ENCODE results near the gene SLC22A23. TPM values are rescaled to one million over a fixed set of nuclear protein-coding genes. Genes with fewer than 3 reads are reported as not detected.
A peak's percentile ranks its signal among the peaks of the same experiment; 100 is the strongest.

The SLC22A23 gene
- total and polyA plus RNA-seq, 2 donors (not counting 1 experiment from before 2014, with no cell fraction given), result 0.18 to 1.4 TPM

- Mint-ChIP-seq H3K27me3 (peaks cover 3% of the 10 kb centered on the region), H3K4me1 (peaks cover 35% of the 10 kb centered on the region), H3K27ac (no peak overlapping the region), H3K4me3 (peak overlapping the region; percentile 97), H3K9me3 (ENCODE audit: insufficient read depth) (no peaks in the 10 kb centered on the region)
- Histone ChIP-seq H3K27ac (ENCODE audit: low read length in 2 of 2) (no peak overlapping the region), H3K9me3 (ENCODE audit: control extremely low read depth in 1 of 3, control insufficient read depth in 2 of 3, insufficient read depth in 1 of 3, low read length in 2 of 3) (no peaks in the 10 kb centered on the region), H4K20me1 (ENCODE audit: control insufficient read depth, insufficient read depth, low read length, poor library complexity, severe bottlenecking) (peaks cover 70% of the 10 kb centered on the region), H3K79me2 (ENCODE audit: control insufficient read depth, insufficient read depth, low read length) (peaks cover 71% of the 10 kb centered on the region), H3K4me3 (ENCODE audit: control extremely low read depth in 1 of 5, extremely low read depth in 1 of 5, insufficient read depth in 1 of 5, low read depth in 2 of 5, low read length in 4 of 5) (no peak overlapping the region), H3K4me2 (replicated peaks; ENCODE audit: low read depth, low read length, poor library complexity, severe bottlenecking) (peak overlapping the region; percentile 88), H3K27me3 (replicated peaks in 1 of 4; ENCODE audit: control extremely low read depth in 1 of 4, control insufficient read depth in 3 of 4, insufficient read depth in 4 of 4, low read length in 3 of 4) (no peaks in the 10 kb centered on the region), H3K4me1 (ENCODE audit: control insufficient read depth in 2 of 2, insufficient read depth in 2 of 2, low read length in 2 of 2) (peaks cover 20 to 34% of the 10 kb centered on the region in 2 donors), H3K9ac (ENCODE audit: low read length) (no peak overlapping the region), H3K36me3 (replicated peaks in 1 of 2; ENCODE audit: control extremely low read depth in 1 of 2, control insufficient read depth in 1 of 2, extremely low read depth in 1 of 2, insufficient read depth in 2 of 2, low read length in 1 of 2) (peaks cover 0 to 29% of the 10 kb centered on the region in 2 experiments), H2AFZ (ENCODE audit: insufficient read depth, low read depth, low read length, poor library complexity, severe bottlenecking) (no peak overlapping the region)
- intact Hi-C loops (cut with micrococcal nuclease), result no loop called here
- WGBS (ENCODE audit: insufficient coverage), result 61% methylated on average over 6 of the region's 6 CpGs
- ChIA-PET POLR2A (no interaction called here), CTCF (interaction anchor here (3.3 kb wide), 1 partner anchor 10 kb away, joined by 21 read pairs; no protein-coding TSS in a partner anchor)
- ATAC-seq (ENCODE audit: low read depth) (no peak), DNase-seq (no peak)
- TF ChIP-seq CTCF (IDR thresholded peaks at IDR 0.05), result no peak
- no peak for TF ChIP-seq EZH2 (IDR thresholded peaks at IDR 0.05; ENCODE audit: borderline replicate concordance, insufficient read depth, low read depth, low read length, poor library complexity, severe bottlenecking)
Observed at GRCh38 chr6:3261518-3261820, 195.4 kb downstream of the SLC22A23 start.

- H3K27ac Mint-ChIP-seq, result no peak overlapping the region
- Histone ChIP-seq H2AFZ (ENCODE audit: insufficient read depth, low read depth, low read length, poor library complexity, severe bottlenecking) (no peak overlapping the region), H4K20me1 (ENCODE audit: control insufficient read depth, insufficient read depth, low read length, poor library complexity, severe bottlenecking) (peaks cover 65% of the 10 kb centered on the region), H3K4me2 (replicated peaks; ENCODE audit: low read depth, low read length, poor library complexity, severe bottlenecking) (peak overlapping the region; percentile 88), H3K36me3 (replicated peaks in 1 of 2; ENCODE audit: control extremely low read depth in 1 of 2, control insufficient read depth in 1 of 2, extremely low read depth in 1 of 2, insufficient read depth in 2 of 2, low read length in 1 of 2) (peaks cover 0 to 27% of the 10 kb centered on the region in 2 experiments), H3K9ac (ENCODE audit: low read length) (no peak overlapping the region), H3K9me3 (ENCODE audit: control extremely low read depth in 1 of 3, control insufficient read depth in 2 of 3, insufficient read depth in 1 of 3, low read length in 2 of 3) (no peaks in the 10 kb centered on the region), H3K4me3 (ENCODE audit: control extremely low read depth in 1 of 5, extremely low read depth in 1 of 5, insufficient read depth in 1 of 5, low read depth in 2 of 5, low read length in 4 of 5) (no peak overlapping the region), H3K27me3 (replicated peaks in 1 of 4; ENCODE audit: control extremely low read depth in 1 of 4, control insufficient read depth in 3 of 4, insufficient read depth in 4 of 4, low read length in 3 of 4) (no peaks in the 10 kb centered on the region), H3K79me2 (ENCODE audit: control insufficient read depth, insufficient read depth, low read length) (peaks cover 66% of the 10 kb centered on the region), H3K4me1 (ENCODE audit: control insufficient read depth in 2 of 2, insufficient read depth in 2 of 2, low read length in 2 of 2) (peaks cover 20 to 34% of the 10 kb centered on the region in 2 donors), H3K27ac (ENCODE audit: low read length in 2 of 2) (no peak overlapping the region)
- ChIA-PET POLR2A (no interaction called here), CTCF (interaction anchor here (3.3 kb wide), 1 partner anchor 10 kb away, joined by 21 read pairs; no protein-coding TSS in a partner anchor)
- H3K4me3 Mint-ChIP-seq, result peak overlapping the region; percentile 97
- 93% methylated on average over 14 of the region's 17 CpGs for WGBS (ENCODE audit: insufficient coverage)
- TF ChIP-seq EZH2 (IDR thresholded peaks at IDR 0.05; ENCODE audit: borderline replicate concordance, insufficient read depth, low read depth, low read length, poor library complexity, severe bottlenecking) (no peak), CTCF (IDR thresholded peaks at IDR 0.05) (no peak)
- ATAC-seq (ENCODE audit: low read depth) (no peak), DNase-seq (no peak)
- H3K27me3 Mint-ChIP-seq, result peaks cover 3% of the 10 kb centered on the region
- H3K4me1 Mint-ChIP-seq, result peaks cover 35% of the 10 kb centered on the region
- intact Hi-C loops (cut with micrococcal nuclease), result no loop called here
- no peaks in the 10 kb centered on the region for H3K9me3 Mint-ChIP-seq (ENCODE audit: insufficient read depth)
Observed at GRCh38 chr6:3260772-3261517, 195.9 kb downstream of the SLC22A23 start.
